ENCODE measurements around the gene DNMT3A.

The DNMT3A gene

DNA sequence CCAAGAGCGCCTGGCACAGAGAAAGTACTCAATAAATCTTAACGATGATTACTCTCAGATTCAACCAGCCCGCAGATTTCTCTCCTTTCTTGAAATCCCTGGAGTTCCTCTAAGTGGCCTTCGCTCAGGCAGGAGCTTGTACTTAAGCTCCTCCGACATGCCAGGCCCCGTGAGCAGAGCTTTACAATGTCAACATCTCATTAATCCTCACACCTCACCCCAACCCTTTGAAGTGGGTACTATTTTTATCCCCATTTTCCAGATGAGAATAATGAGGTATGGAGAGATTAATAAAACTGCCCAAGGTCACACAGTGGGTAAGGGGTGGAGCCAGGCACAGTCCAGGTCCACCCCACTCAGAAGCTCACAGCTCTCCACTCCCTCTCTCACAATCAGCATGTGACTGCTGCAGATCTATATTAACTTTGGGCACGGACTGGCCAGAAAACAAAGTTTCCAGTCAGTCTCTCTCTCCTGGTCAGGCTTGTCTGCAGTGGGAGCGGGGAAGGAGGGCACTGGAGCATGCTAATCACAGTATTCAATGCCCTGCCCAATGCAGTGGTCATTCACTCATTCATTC, 18.0 kb downstream of the DNMT3A start:
- H3K4me3 ChIP-seq (ENCODE audit: low read depth in 1 of 2, low read length in 2 of 2): no peak overlapping the region
- no peaks in the 10 kb centered on the region for H3K27me3 ChIP-seq (ENCODE audit: insufficient read depth, low read length, poor library complexity)
- H3K27ac ChIP-seq (ENCODE audit: low read length): no peak overlapping the region
- peaks cover 16% of the 10 kb centered on the region for H3K9me3 ChIP-seq (ENCODE audit: insufficient read depth, low read length, severe bottlenecking)
- peaks cover 60% of the 10 kb centered on the region for H3K79me2 ChIP-seq (ENCODE audit: insufficient read depth, low read length)
- TF ChIP-seq EZH2 (IDR thresholded peaks at IDR 0.05; ENCODE audit: borderline replicate concordance, low read depth, low read length, severe bottlenecking): no peak
- TF ChIP-seq, protein P1, sequence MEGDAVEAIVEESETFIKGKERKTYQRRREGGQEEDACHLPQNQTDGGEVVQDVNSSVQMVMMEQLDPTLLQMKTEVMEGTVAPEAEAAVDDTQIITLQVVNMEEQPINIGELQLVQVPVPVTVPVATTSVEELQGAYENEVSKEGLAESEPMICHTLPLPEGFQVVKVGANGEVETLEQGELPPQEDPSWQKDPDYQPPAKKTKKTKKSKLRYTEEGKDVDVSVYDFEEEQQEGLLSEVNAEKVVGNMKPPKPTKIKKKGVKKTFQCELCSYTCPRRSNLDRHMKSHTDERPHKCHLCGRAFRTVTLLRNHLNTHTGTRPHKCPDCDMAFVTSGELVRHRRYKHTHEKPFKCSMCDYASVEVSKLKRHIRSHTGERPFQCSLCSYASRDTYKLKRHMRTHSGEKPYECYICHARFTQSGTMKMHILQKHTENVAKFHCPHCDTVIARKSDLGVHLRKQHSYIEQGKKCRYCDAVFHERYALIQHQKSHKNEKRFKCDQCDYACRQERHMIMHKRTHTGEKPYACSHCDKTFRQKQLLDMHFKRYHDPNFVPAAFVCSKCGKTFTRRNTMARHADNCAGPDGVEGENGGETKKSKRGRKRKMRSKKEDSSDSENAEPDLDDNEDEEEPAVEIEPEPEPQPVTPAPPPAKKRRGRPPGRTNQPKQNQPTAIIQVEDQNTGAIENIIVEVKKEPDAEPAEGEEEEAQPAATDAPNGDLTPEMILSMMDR (IDR thresholded peaks at IDR 0.05; ENCODE audit: borderline replicate concordance, extremely low read depth, low read length, poor library complexity, severe bottlenecking): no peak
- no peak overlapping the region for H2AFZ ChIP-seq (ENCODE audit: low read depth, low read length)
- H3K4me2 ChIP-seq (ENCODE audit: insufficient read depth, low read length): no peak overlapping the region
- H3K4me1 ChIP-seq (ENCODE audit: insufficient read depth, low read length): no peaks in the 10 kb centered on the region
- H4K20me1 ChIP-seq (ENCODE audit: insufficient read depth, low read length): peaks cover 27% of the 10 kb centered on the region
- no peak overlapping the region for H3K9ac ChIP-seq (ENCODE audit: low read depth, low read length)
- H3K36me3 ChIP-seq (ENCODE audit: insufficient read depth, low read length): peaks cover 18% of the 10 kb centered on the region
- no peak for ATAC-seq (ENCODE audit: insufficient read depth, low read depth)
- DNase-seq: no peak

DNA sequence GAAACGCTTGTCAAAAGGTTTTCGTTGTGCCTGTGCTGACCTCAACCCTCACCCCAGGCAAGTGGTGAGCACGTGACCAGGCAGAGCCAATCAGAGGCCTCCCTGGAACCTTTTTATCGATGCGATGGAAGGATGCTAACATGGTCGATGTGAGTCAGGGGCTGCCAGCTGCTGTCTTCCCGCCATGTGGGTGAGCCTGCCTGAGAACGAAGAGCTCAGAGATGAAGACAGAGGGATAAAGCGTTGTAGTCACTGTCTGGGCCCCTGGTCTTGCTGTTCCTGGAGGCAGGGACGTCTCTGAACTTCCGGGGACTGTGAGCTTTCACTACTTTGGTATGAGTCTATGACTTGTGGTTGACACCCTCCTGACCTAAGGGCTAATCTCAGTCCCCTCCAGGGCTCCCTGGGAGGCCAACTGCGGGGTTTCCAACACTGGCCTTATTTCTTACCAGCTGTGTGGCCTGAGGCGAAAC, 18.6 kb downstream of the DNMT3A start:
- Histone ChIP-seq H3K9me3 (ENCODE audit: insufficient read depth, low read length, severe bottlenecking) (peaks cover 16% of the 10 kb centered on the region), H3K27me3 (ENCODE audit: insufficient read depth, low read length, poor library complexity) (no peaks in the 10 kb centered on the region), H3K79me2 (ENCODE audit: insufficient read depth, low read length) (peaks cover 53% of the 10 kb centered on the region), H3K27ac (ENCODE audit: low read length) (no peak overlapping the region), H4K20me1 (ENCODE audit: insufficient read depth, low read length) (peaks cover 27% of the 10 kb centered on the region), H2AFZ (ENCODE audit: low read depth, low read length) (no peak overlapping the region), H3K4me3 (ENCODE audit: low read depth in 1 of 2, low read length in 2 of 2) (no peak overlapping the region), H3K4me1 (ENCODE audit: insufficient read depth, low read length) (no peaks in the 10 kb centered on the region), H3K9ac (ENCODE audit: low read depth, low read length) (no peak overlapping the region), H3K4me2 (ENCODE audit: insufficient read depth, low read length) (no peak overlapping the region), H3K36me3 (ENCODE audit: insufficient read depth, low read length) (peaks cover 18% of the 10 kb centered on the region)
- DNase-seq (no peak), ATAC-seq (ENCODE audit: insufficient read depth, low read depth) (no peak; the same call in 2 of the 3 replicates)
- TF ChIP-seq, protein P1 (IDR thresholded peaks at IDR 0.05; ENCODE audit: borderline replicate concordance, extremely low read depth, low read length, poor library complexity, severe bottlenecking): no peak
- TF ChIP-seq EZH2 (IDR thresholded peaks at IDR 0.05; ENCODE audit: borderline replicate concordance, low read depth, low read length, severe bottlenecking): no peak

DNA sequence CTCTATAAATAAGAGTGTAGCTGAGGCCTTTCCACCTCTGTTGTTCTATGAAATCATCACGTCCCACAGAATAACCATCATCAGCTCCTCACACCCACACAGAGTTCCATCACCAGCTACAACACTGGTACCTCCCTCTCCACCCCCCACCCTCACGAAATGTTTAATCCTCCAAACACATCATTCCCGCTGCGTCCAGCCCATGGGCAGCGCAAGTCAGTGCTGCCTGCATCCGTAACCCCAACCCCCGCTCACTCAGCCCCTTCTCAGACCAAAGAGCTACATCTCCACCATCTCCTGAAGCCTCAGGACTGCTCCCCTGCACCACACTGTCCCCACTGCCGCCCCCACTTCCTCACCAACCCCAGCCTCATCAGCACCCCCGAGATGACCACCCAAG, 19.4 kb downstream of the DNMT3A start:
- Histone ChIP-seq H3K4me2 (ENCODE audit: insufficient read depth, low read length) (no peak overlapping the region), H3K4me1 (ENCODE audit: insufficient read depth, low read length) (no peaks in the 10 kb centered on the region), H3K9me3 (ENCODE audit: insufficient read depth, low read length, severe bottlenecking) (peaks cover 11% of the 10 kb centered on the region), H3K27me3 (ENCODE audit: insufficient read depth, low read length, poor library complexity) (no peaks in the 10 kb centered on the region), H3K36me3 (ENCODE audit: insufficient read depth, low read length) (peaks cover 12% of the 10 kb centered on the region), H4K20me1 (ENCODE audit: insufficient read depth, low read length) (peaks cover 27% of the 10 kb centered on the region), H3K9ac (ENCODE audit: low read depth, low read length) (no peak overlapping the region), H3K27ac (ENCODE audit: low read length) (no peak overlapping the region), H2AFZ (ENCODE audit: low read depth, low read length) (no peak overlapping the region), H3K4me3 (ENCODE audit: low read depth in 1 of 2, low read length in 2 of 2) (no peak overlapping the region), H3K79me2 (ENCODE audit: insufficient read depth, low read length) (peaks cover 51% of the 10 kb centered on the region)
- no peak for ATAC-seq (ENCODE audit: insufficient read depth, low read depth)
- TF ChIP-seq, protein P1 (IDR thresholded peaks at IDR 0.05; ENCODE audit: borderline replicate concordance, extremely low read depth, low read length, poor library complexity, severe bottlenecking): no peak
- no peak for TF ChIP-seq EZH2 (IDR thresholded peaks at IDR 0.05; ENCODE audit: borderline replicate concordance, low read depth, low read length, severe bottlenecking)
- DNase-seq: no peak

Data from DND-41 (cell line).